Endothelial cell of umbilical vein (primary cell): ENCODE results near the gene FAM53B. TPM values are rescaled to one million over a fixed set of nuclear protein-coding genes. Genes with fewer than 3 reads are reported as not detected.
A peak's percentile ranks its signal among the peaks of the same experiment; 100 is the strongest.

Source experiments
- BruUV-seq: library from RNA; stranded (reverse); fragments of 400-500 nt; replicated peaks from 2 replicates; lab custom pipeline; 2021; lab: Mats Ljungman, UMichigan
- CTCF ChIA-PET: fragments of 300-600, 350-600 bp; sonication (Branson Sonifier 250); formaldehyde crosslinking; loops from one replicate; lab custom pipeline; 2021; ENCODE audit warnings: antibody characterized with exemption, inconsistent platforms; lab: Charles Lee
- POLR2A ChIA-PET: fragments of 300-600, 350-600 bp; sonication (Branson Sonifier 250); formaldehyde crosslinking; loops from one replicate; lab custom pipeline; 2021; ENCODE audit warnings: antibody characterized with exemption, inconsistent platforms; lab: Charles Lee
- DNase-seq: peaks from one replicate; pipeline ENCODE4 v3.0.0-alpha.2; 2011; ENCODE audit warnings: low read depth, low spot score
- FAIRE-seq: peaks from 2 replicates; lab custom pipeline; 2011; peaks lifted over from hg19 to GRCh38; lab: Jason Lieb, UNC
- H2AFZ ChIP-seq: 2 replicates; pipeline ENCODE4 v1.6.0; 2012; ENCODE audit warnings: low read depth, low read length, control low read depth, inconsistent platforms
- H3K27ac ChIP-seq: 2 replicates; pipeline ENCODE4 v1.5.1; 2011; ENCODE audit warnings: low read depth, mild to moderate bottlenecking, control low read depth, low read length, moderate library complexity; ENCODE audit not compliant: insufficient read depth
- H3K27me3 ChIP-seq, 2 experiments: 2 replicates each; pipeline versions ENCODE4 v1.6.0 to v1.6.1; 2011; ENCODE audit warnings: low read length in 2 of 2, mixed read lengths in 1 of 2; ENCODE audit not compliant: control insufficient read depth in 2 of 2, insufficient read depth in 2 of 2
- H3K36me3 ChIP-seq, 2 experiments: 2 replicates in 1 of 2; 3 replicates in 1 of 2; pipeline ENCODE4 v1.5.1; 2011; ENCODE audit warnings: low read length in 2 of 2, mild to moderate bottlenecking in 1 of 2, moderate library complexity in 1 of 2; ENCODE audit not compliant: control insufficient read depth in 2 of 2, insufficient read depth in 2 of 2; ENCODE audit errors: extremely low read depth in 1 of 2
- H3K4me1 ChIP-seq: 3 replicates; pipeline ENCODE4 v1.5.1; 2011; ENCODE audit warnings: mild to moderate bottlenecking, low read length; ENCODE audit not compliant: control insufficient read depth, insufficient read depth; ENCODE audit errors: extremely low read depth
- H3K4me2 ChIP-seq: 2 replicates; pipeline ENCODE4 v1.6.1; 2011; ENCODE audit warnings: low read length, control low read depth, mixed read lengths; ENCODE audit not compliant: insufficient read depth
- H3K4me3 ChIP-seq, 3 experiments: fragments of 200-600 bp in 1 of 3; sonication (generic), shearing (Covaris generic) in 1 of 3; replicated peaks in 1 of 3; 2 replicates each; pipeline ENCODE4 v1.5.1; 2011 to 2016; ENCODE audit warnings: control low read depth in 3 of 3, low read length in 3 of 3, mild to moderate bottlenecking in 2 of 3, inconsistent platforms in 1 of 3, low read depth in 1 of 3, moderate library complexity in 1 of 3; ENCODE audit not compliant: insufficient read depth in 1 of 3
- H3K79me2 ChIP-seq: 2 replicates; pipeline ENCODE4 v1.6.0; 2012; ENCODE audit warnings: low read length, inconsistent platforms; ENCODE audit not compliant: control insufficient read depth, insufficient read depth
- H3K9ac ChIP-seq: replicated peaks from 2 replicates; pipeline ENCODE3; 2011; ENCODE audit warnings: low read length, control low read depth; ENCODE audit not compliant: insufficient read depth; ENCODE audit errors: extremely low read depth
- H3K9me1 ChIP-seq: replicated peaks from 3 replicates; pipeline ENCODE4 v1.6.0; 2011; ENCODE audit warnings: mild to moderate bottlenecking, low read length; ENCODE audit not compliant: control insufficient read depth, insufficient read depth; ENCODE audit errors: extremely low read depth
- H3K9me3 ChIP-seq: replicated peaks from 2 replicates; pipeline ENCODE4 v1.5.1; 2012; ENCODE audit warnings: low read length, inconsistent platforms; ENCODE audit not compliant: control insufficient read depth, insufficient read depth
- H4K20me1 ChIP-seq: replicated peaks from 2 replicates; pipeline ENCODE3; 2011; ENCODE audit warnings: mild to moderate bottlenecking, low read length; ENCODE audit not compliant: control insufficient read depth, insufficient read depth; ENCODE audit errors: extremely low read depth
- EZH2 ChIP-seq: IDR thresholded peaks from 2 replicates; pipeline ENCODE4 v1.6.1; 2012; ENCODE audit warnings: borderline replicate concordance, low read depth, mild to moderate bottlenecking, moderate library complexity, low read length, inconsistent platforms; ENCODE audit not compliant: severe bottlenecking
- GATA2 ChIP-seq: IDR thresholded peaks from 2 replicates; pipeline ENCODE4 v1.7.0; 2011; ENCODE audit warnings: low read depth, mild to moderate bottlenecking, moderate library complexity, mixed read lengths, low read length; ENCODE audit not compliant: insufficient read length, insufficient read depth
- JUN ChIP-seq: IDR thresholded peaks from 2 replicates; pipeline ENCODE4 v1.6.1; 2011; ENCODE audit warnings: borderline replicate concordance, low read depth; ENCODE audit not compliant: insufficient read length, insufficient read depth
- MYC ChIP-seq: IDR thresholded peaks from one replicate; pipeline ENCODE4 v1.6.1; 2011; ENCODE audit warnings: mild to moderate bottlenecking, low read depth, low read length
- POLR2AphosphoS5 ChIP-seq: IDR thresholded peaks from 2 replicates; pipeline ENCODE4 v1.6.1; 2012; ENCODE audit warnings: low read depth, mild to moderate bottlenecking, control low read depth, low read length, moderate library complexity; ENCODE audit not compliant: insufficient read depth
- dilution Hi-C: fragments of 300-500 bp; cut with MboI; formaldehyde crosslinking; loops from one replicate; pipeline ENCODE4 v1.15.0; 2019; ENCODE audit warnings: low sequenced_read_pairs; ENCODE audit not compliant: extremely low pct_ligation_motif_present
- intact Hi-C: fragments of 100-400 bp; cut with micrococcal nuclease; formaldehyde crosslinking; loops from one replicate; pipeline ENCODE4 v1.10.0; 2022
- polyA plus RNA-seq, 4 experiments: library from polyadenylated mRNA; depleted of rRNA in 3 of 4; stranded (reverse) in 3 of 4; unstranded in 1 of 4; fragments of >200 nt; gene quantifications; 2 replicates each; pipeline versions ENCODE4 v1.2.1 to v1.2.3, GENCODE V29; 2011 to 2012; ENCODE audit warnings: missing spikeins in 1 of 4
- total RNA-seq: library from RNA; stranded (reverse); gene quantifications from 2 replicates; pipeline ENCODE4 v1.2.3, GENCODE V29; 2021
- TF ChIP-seq, protein P1 (sequence below): IDR thresholded peaks from 2 replicates; pipeline ENCODE4 v1.6.1; 2011; ENCODE audit not compliant: insufficient read depth, insufficient read length

The FAM53B gene
- total and polyA plus RNA-seq, 2 donors (not counting 3 experiments of a cell fraction or from before 2014, with no cell fraction given) = 8.5 to 21.1 TPM

DNA sequence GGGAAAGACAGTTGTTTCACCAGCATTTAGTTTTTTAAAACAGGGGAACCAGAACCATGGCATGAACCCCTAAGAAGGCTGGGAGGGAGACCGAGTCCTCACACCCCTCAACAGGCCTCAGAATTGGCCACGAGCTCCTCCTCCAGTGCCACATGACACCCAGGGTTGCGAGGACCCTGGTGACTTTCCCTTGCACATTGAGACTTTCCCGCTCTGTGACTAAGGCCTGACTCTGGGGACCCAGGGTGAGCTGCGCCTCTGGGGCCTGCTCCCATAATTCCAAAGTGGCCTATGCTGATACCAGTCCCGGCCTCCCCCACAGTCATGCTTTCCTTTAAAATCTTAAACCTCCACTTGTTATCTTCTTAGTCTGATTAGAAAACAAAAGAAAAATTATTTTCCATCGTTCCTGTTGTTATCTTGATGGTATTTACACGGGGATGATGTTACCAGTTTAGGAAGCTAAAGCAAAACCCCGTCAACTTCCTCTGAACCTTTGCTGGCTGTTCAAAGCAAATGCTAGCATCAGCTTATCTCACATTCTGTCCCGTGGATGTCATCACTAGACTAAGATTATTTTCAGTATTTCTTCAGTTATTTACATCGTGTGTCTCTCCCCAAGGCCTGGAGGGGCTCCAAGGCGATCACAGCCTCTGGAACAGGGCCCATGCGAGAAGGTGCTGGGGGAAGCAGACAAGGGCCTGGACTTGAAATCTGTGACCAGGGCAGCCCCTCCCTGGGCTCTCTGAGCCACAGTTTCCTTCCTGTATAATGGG, 42.1 kb downstream of the FAM53B start:
- POLR2A ChIA-PET = interaction anchor here (0.9 kb wide), 1 partner anchor 16 kb away, joined by 3 read pairs; no protein-coding TSS in a partner anchor
- dilution Hi-C loops = no loop called here
- Histone ChIP-seq H4K20me1 (no peaks in the 10 kb centered on the region), H3K27ac (peak overlapping the region; percentile 46), H3K4me2 (peak overlapping the region; percentile 3), H2AFZ (no peak overlapping the region), H3K36me3 (peaks cover 0 to 3% of the 10 kb centered on the region in 2 experiments), H3K9ac (peak overlapping the region; percentile 5), H3K4me3 (no peak overlapping the region), H3K9me1 (no peaks in the 10 kb centered on the region), H3K79me2 (no peaks in the 10 kb centered on the region), H3K9me3 (no peaks in the 10 kb centered on the region), H3K27me3 (no peaks in the 10 kb centered on the region), H3K4me1 (peaks cover 19% of the 10 kb centered on the region)
- TF ChIP-seq GATA2 = peak; percentile 48
- TF ChIP-seq POLR2AphosphoS5 = no peak
- TF ChIP-seq, protein P1, sequence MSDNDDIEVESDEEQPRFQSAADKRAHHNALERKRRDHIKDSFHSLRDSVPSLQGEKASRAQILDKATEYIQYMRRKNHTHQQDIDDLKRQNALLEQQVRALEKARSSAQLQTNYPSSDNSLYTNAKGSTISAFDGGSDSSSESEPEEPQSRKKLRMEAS = no peak
- no peak for TF ChIP-seq EZH2
- no peak for TF ChIP-seq MYC
- TF ChIP-seq JUN = no peak
- intact Hi-C loops = loop anchor here (1.0 to 2.0 kb wide), 4 partner anchors 15 to 55 kb away; no protein-coding TSS in a partner anchor
- CTCF ChIA-PET = interaction anchor here (1.0 to 3.4 kb wide), 19 partner anchors 10 to 92 kb away, joined by 3 to 54 read pairs (median 5); no protein-coding TSS in a partner anchor
- FAIRE-seq (no peak), DNase-seq (peak; percentile 80)
- no TSS peak for BruUV-seq
